ENCODE data around the gene CTIF.

CTIF gene

GRCh38 chr18:48894799-48895346 lies 356.0 kb downstream of the CTIF start:
- DNase-seq: no peak

GRCh38 chr18:48896326-48896874 lies 357.6 kb downstream of the CTIF start:
- no peak for DNase-seq

- DNase-seq: no peak
These were observed 358.2 kb downstream of the CTIF start for GRCh38 chr18:48896875-48897511.

DNA sequence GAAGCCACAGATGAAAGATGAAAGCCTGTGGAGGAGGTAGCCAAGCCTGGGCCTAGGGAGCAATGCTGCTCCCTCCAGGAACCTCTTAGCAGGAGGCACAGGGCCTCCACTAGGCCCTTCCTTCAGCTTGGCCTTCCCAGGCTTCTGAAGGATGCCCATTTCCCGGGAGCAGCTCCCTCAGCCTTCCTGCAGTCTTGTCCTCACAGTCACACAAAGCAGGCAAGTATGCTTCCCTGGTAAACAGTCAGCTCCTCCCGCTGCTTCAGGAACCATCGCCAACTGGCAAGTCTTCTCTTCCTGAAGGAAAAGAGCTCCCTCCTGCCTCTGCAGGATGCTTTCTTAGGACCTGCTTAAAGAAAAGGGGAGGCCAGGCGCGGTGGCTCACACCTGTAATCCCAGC lies 358.7 kb downstream of the CTIF start:
- no peak for DNase-seq

GRCh38 chr18:48898521-48898920 lies 359.7 kb downstream of the CTIF start:
- DNase-seq: no peak

- no peak for DNase-seq
These were observed 360.8 kb downstream of the CTIF start for GRCh38 chr18:48899558-48900174.

DNA sequence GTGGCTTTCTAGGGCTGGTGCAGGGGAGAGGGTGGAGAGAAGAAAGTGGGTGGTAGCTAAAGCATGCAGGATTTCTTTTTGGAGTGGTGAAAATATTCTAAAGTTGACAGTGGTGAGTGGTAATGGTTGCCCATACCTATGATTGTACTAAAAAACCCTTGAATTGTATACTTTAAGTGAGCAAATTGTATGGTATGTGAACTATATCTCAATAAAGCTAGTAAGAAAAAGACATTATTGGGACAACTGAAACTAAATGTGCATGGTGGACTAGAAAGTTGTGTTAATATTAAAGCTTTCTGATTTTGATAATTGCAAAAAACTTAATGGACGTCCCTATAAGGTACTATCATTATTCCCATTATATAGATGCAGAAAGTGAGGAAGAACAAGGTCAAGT lies 361.6 kb downstream of the CTIF start:
- no peak for DNase-seq

GRCh38 chr18:48901145-48902022 lies 362.6 kb downstream of the CTIF start:
- no peak for DNase-seq

DNA sequence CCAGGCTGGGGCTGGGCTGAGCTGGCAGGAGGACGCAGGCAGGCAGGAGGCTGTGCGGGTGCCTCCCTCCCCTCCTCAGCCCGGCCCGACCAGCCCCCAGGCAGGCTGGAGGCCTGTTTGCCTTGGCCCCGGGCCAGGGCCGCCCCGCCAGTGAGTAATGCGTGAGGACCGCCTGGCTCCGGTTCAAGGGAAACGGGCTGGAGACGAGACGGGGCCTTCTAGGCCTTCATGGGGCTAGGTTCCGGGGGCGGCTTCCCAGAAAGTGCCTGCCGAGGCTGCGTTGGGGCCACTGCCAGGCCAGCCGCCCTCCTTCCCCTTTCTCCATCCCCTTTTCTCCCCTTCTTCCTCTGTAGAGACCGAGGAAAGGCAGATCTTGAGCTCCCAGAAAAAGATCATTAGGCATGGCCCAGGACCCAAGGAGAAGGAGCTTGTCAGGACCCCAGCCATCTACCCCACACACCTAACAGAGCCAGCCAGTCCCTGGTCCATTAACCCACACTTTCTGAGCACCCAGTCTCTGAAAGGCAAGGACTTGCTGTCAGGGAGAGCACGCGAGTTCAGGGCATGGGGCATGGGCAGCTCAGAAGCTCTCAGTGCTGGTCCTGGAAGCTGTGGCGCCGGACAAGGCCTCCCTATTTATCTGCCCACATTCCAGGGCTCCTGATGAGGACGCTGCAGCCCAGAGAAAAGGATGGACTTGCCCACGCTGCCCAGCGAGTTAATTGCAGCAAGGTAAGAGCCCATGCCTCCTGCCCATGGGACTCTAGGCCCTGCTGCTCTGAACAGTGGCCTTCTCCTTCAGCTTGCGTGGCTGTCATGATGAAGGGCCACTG lies 363.4 kb downstream of the CTIF start:
- DNase-seq: no peak

DNA sequence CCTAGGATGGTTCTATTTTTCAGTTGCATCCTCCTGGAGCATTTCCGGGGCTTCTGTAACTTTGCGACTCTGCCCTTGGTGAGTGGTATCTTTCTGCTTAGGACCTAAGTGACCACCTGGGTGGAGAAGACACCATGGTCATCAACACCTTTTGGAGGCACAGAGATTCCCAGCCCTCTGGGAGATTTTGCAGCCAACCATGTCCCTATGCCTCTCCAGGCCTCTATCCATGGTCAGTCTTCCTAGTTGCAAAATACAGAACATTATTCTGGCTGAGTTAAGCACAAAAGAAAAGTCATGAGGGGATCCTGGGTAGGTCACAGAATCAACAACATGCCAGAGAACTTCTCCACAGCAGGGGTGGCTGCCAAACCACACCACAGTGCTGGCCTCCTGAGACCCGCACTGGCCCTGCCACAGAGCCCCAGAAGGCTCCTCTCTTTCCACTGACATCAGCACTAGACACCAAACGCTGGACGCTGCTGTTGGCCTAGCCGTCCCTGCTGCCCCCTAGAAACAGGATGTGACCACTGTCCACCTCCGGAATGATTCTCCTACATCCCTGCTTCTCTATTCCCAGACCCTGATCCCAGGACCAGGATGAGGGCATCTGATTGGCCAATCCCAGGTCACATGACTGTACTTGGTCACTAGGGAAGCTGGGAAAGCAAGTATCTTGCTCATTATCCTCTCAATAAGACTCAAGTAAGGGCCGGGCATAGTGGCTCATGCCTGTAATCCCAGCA lies 364.2 kb downstream of the CTIF start:
- no peak for DNase-seq

- DNase-seq: no peak
These were observed 365.3 kb downstream of the CTIF start for GRCh38 chr18:48904091-48904490.

GRCh38 chr18:48904847-48905394 lies 366.1 kb downstream of the CTIF start:
- DNase-seq: no peak

DNA sequence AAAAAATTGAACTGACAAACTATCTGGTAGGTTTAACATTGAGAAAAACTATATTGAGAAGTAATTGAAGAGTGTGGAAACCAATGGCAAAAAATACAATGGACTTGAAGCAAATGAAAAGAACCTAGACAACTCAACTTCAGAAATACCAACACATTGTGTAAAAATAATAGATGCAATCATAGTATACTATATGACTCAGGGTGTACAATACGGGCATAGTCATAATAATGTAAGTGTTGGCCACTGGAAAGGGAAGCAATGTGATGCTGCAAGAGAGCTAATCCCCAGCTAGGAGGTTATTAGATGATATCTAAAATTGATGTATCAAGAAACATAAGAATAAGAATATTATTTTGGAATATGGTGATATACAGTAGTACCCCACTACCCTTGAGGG lies 366.7 kb downstream of the CTIF start:
- no peak for DNase-seq

GRCh38 chr18:48908916-48909315 lies 370.1 kb downstream of the CTIF start:
- no peak for DNase-seq

GRCh38 chr18:48909721-48910120 lies 370.9 kb downstream of the CTIF start:
- no peak for DNase-seq

DNA sequence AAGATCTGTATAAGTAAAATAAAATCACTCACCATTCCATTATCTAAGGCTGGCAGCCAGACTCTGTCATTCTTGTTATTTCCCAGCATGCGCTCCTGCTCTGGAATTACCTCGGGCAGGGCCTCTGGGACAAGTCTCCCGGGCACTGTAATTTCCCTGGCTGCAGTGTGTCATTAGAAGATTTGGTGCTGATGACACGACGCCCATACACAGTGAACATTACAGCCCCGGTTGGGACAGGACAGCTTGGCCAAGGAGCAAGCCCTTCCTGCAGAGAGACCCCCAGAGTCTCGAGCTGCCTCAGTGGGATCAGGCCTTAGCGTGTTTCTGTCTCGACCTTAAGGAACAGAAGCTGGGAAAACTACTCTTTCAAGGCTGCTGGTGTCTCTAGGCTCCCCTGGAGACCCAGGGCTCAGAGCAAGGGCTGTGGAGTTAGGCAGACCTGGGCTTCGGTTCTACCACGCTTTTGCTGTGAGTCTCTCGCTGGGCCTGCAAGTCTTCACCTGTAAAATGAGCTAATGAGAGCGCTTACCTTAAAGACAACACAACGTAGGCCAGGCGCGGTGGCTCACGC lies 372.2 kb downstream of the CTIF start:
- no peak for DNase-seq

Measured in retina (tissue), 1 donor.